Endodermal cell (in vitro differentiated cells): Measurements from ENCODE around the gene KATNIP. TPM values are rescaled to one million over a fixed set of nuclear protein-coding genes. Genes with fewer than 3 reads are reported as not detected.
A peak's percentile ranks its signal among the peaks of the same experiment; 100 is the strongest.

Experiments used
- DNase-seq: peaks from one replicate; pipeline ENCODE4 v3.0.0-alpha.2; 2017
- H3K27ac ChIP-seq: 2 replicates; pipeline ENCODE4 v1.5.1; 2013; ENCODE audit warnings: mild to moderate bottlenecking, low read depth, low read length, moderate library complexity
- H3K27me3 ChIP-seq: 2 replicates; pipeline ENCODE4 v1.6.1; 2013; ENCODE audit warnings: mild to moderate bottlenecking, low read length, moderate library complexity; ENCODE audit not compliant: insufficient read depth, control insufficient read depth, poor library complexity, severe bottlenecking
- H3K36me3 ChIP-seq: 2 replicates; pipeline ENCODE4 v1.7.0; 2013; ENCODE audit warnings: mild to moderate bottlenecking, low read length, moderate library complexity; ENCODE audit not compliant: control insufficient read depth, insufficient read depth
- H3K4me1 ChIP-seq: one replicate; pipeline ENCODE4 v1.7.0; 2013; ENCODE audit warnings: low read length; ENCODE audit not compliant: control insufficient read depth, insufficient read depth
- H3K4me3 ChIP-seq: 2 replicates; pipeline ENCODE4 v1.5.1; 2013; ENCODE audit warnings: mild to moderate bottlenecking, low read length, moderate library complexity
- H3K9ac ChIP-seq: 2 replicates; pipeline ENCODE4 v1.6.1; 2013; ENCODE audit warnings: mild to moderate bottlenecking, low read length, moderate library complexity; ENCODE audit not compliant: poor library complexity, severe bottlenecking; ENCODE audit errors: extremely low read depth
- H3K9me3 ChIP-seq: 2 replicates; pipeline ENCODE4 v1.6.1; 2013; ENCODE audit warnings: mild to moderate bottlenecking, low read length, moderate library complexity; ENCODE audit not compliant: control insufficient read depth
- H3K27ac Mint-ChIP-seq: 2 replicates; pipeline ENCODE4 v1.8.0; 2020; ENCODE audit warnings: mixed read lengths
- H3K27me3 Mint-ChIP-seq: 2 replicates; pipeline ENCODE4 v1.8.0; 2021; ENCODE audit warnings: mild to moderate bottlenecking, mixed read lengths; ENCODE audit not compliant: insufficient read depth
- H3K36me3 Mint-ChIP-seq: 2 replicates; pipeline ENCODE4 v1.8.0; 2020; ENCODE audit warnings: low read depth, mixed read lengths
- H3K4me1 Mint-ChIP-seq: 2 replicates; pipeline ENCODE4 v1.8.0; 2020; ENCODE audit warnings: mixed read lengths
- H3K4me3 Mint-ChIP-seq: 2 replicates; pipeline ENCODE4 v1.8.0; 2020; ENCODE audit warnings: mild to moderate bottlenecking, moderate library complexity, mixed read lengths
- H3K9me3 Mint-ChIP-seq: 2 replicates; pipeline ENCODE4 v1.8.0; 2020; ENCODE audit warnings: mild to moderate bottlenecking, mixed read lengths
- CTCF ChIP-seq: fragments of 200-600 bp; sonication (generic); conservative IDR thresholded peaks from 2 replicates; pipeline ENCODE4 v1.5.0; 2021; ENCODE audit warnings: antibody characterized with exemption, mild to moderate bottlenecking
- WGBS, 2 experiments: methylation state at CpG; one replicate each; pipeline versions ENCODE4 v1.1.5 to v1.1.7; 2013; ENCODE audit warnings: missing lambda C conversion rate in 2 of 2, mixed read lengths in 1 of 2; ENCODE audit not compliant: insufficient coverage in 1 of 2, insufficient read length in 1 of 2; 5-methylcytosine and 5-hydroxymethylcytosine counted together
- total RNA-seq, 2 donors: library from RNA; stranded (reverse); fragmentation: NEBNext Ultra II Directional in 1 of 2; extraction: Animal tissue kit (Norgen Biotek cat#: 25700) in 1 of 2; gene quantifications; 2 replicates in 1 of 2; 3 replicates in 1 of 2; pipeline ENCODE4 v1.2.1, GENCODE V29; 2021

Gene KATNIP
- total RNA-seq, 2 donors from 2014 or later = 33.6 to 39.1 TPM

- Mint-ChIP-seq H3K9me3 (no peaks in the 10 kb centered on the region), H3K36me3 (peaks cover 66% of the 10 kb centered on the region), H3K4me3 (no peak overlapping the region), H3K27ac (peak overlapping the region; percentile 45), H3K4me1 (peaks cover 17% of the 10 kb centered on the region), H3K27me3 (no peaks in the 10 kb centered on the region)
- H3K27ac ChIP-seq = no peak overlapping the region
- no peaks in the 10 kb centered on the region for H3K4me1 ChIP-seq
- H3K27me3 ChIP-seq = no peaks in the 10 kb centered on the region
- DNase-seq = no peak
- no peaks in the 10 kb centered on the region for H3K9me3 ChIP-seq
- TF ChIP-seq CTCF = no peak
- H3K4me3 ChIP-seq = no peak overlapping the region
- 93 to 94% methylated on average over 11 of the region's 11 CpGs for WGBS, 2 experiments
- H3K9ac ChIP-seq = no peak overlapping the region
- peaks cover 86% of the 10 kb centered on the region for H3K36me3 ChIP-seq
These were observed 33.6 kb upstream of the KATNIP start for GRCh38 chr16:27516365-27516764.

- Histone ChIP-seq H3K36me3 (peaks cover 84% of the 10 kb centered on the region), H3K9ac (no peak overlapping the region), H3K27ac (no peak overlapping the region), H3K27me3 (no peaks in the 10 kb centered on the region), H3K9me3 (no peaks in the 10 kb centered on the region), H3K4me3 (no peak overlapping the region), H3K4me1 (no peaks in the 10 kb centered on the region)
- Mint-ChIP-seq H3K4me1 (peaks cover 14% of the 10 kb centered on the region), H3K27me3 (no peaks in the 10 kb centered on the region), H3K27ac (no peak overlapping the region), H3K4me3 (no peak overlapping the region), H3K36me3 (peaks cover 63% of the 10 kb centered on the region), H3K9me3 (no peaks in the 10 kb centered on the region)
- no peak for TF ChIP-seq CTCF
- DNase-seq = no peak
- WGBS, 2 experiments = 96 to 99% methylated on average over 7 of the region's 7 CpGs
These were observed 32.3 kb upstream of the KATNIP start for GRCh38 chr16:27517664-27518063.

GRCh38 chr16:27518226-27518625, 31.7 kb upstream of the KATNIP start:
- no peak for DNase-seq
- peaks cover 84% of the 10 kb centered on the region for H3K36me3 ChIP-seq
- no peak overlapping the region for H3K9ac ChIP-seq
- H3K27ac ChIP-seq = no peak overlapping the region
- Mint-ChIP-seq H3K36me3 (peaks cover 62% of the 10 kb centered on the region), H3K4me3 (no peak overlapping the region), H3K27ac (peak overlapping the region; percentile 52), H3K27me3 (no peaks in the 10 kb centered on the region), H3K9me3 (no peaks in the 10 kb centered on the region), H3K4me1 (peaks cover 17% of the 10 kb centered on the region)
- H3K9me3 ChIP-seq = no peaks in the 10 kb centered on the region
- 94 to 97% methylated on average over 3 to 4 of the region's 4 CpGs for WGBS, 2 experiments
- no peak overlapping the region for H3K4me3 ChIP-seq
- H3K27me3 ChIP-seq = no peaks in the 10 kb centered on the region
- H3K4me1 ChIP-seq = no peaks in the 10 kb centered on the region
- TF ChIP-seq CTCF = no peak
